GM18519 (cell line): Measurements from ENCODE around the gene TEX22.

Experiments used
- ATAC-seq: cut with Tn5 transposase; IDR thresholded peaks from one replicate; pipeline ENCODE4 v1.9.1; 2021; ENCODE audit warnings: mild to moderate bottlenecking, moderate library complexity; ENCODE audit not compliant: unreplicated experiment, low FRiP score

Gene TEX22

GRCh38 chr14:105398726-105399465, 558 bp downstream of the TEX22 start:
- no peak for ATAC-seq

GRCh38 chr14:105399466-105399775, 1.1 kb downstream of the TEX22 start:
- ATAC-seq = no peak

- no peak for ATAC-seq
These were observed 1.7 kb downstream of the TEX22 start for GRCh38 chr14:105400016-105400415.

GRCh38 chr14:105401699-105402098, 3.4 kb downstream of the TEX22 start:
- ATAC-seq = no peak

GRCh38 chr14:105408592-105408991, 10.3 kb downstream of the TEX22 start:
- ATAC-seq = no peak

GRCh38 chr14:105409364-105409763, 11.0 kb downstream of the TEX22 start:
- no peak for ATAC-seq

- ATAC-seq = no peak
These were observed 12.3 kb downstream of the TEX22 start for GRCh38 chr14:105410642-105411016.

GRCh38 chr14:105411017-105411941, 12.9 kb downstream of the TEX22 start:
- ATAC-seq = no peak

- ATAC-seq = no peak
These were observed 13.8 kb downstream of the TEX22 start for GRCh38 chr14:105411985-105412770.

GRCh38 chr14:105412771-105413543, 14.6 kb downstream of the TEX22 start:
- no peak for ATAC-seq

- no peak for ATAC-seq
These were observed 15.2 kb downstream of the TEX22 start for GRCh38 chr14:105413544-105413886.

GRCh38 chr14:105414456-105415371, 16.4 kb downstream of the TEX22 start:
- no peak for ATAC-seq

GRCh38 chr14:105415481-105416428, 17.4 kb downstream of the TEX22 start:
- ATAC-seq = no peak

- ATAC-seq = no peak
These were observed 18.3 kb downstream of the TEX22 start for GRCh38 chr14:105416671-105417070.

- no peak for ATAC-seq
These were observed 19.4 kb downstream of the TEX22 start for GRCh38 chr14:105417690-105418121.

GRCh38 chr14:105418269-105419194, 20.2 kb downstream of the TEX22 start:
- no peak for ATAC-seq
